Measurements from ENCODE around the gene CDHR5. TPM values are rescaled to one million over a fixed set of nuclear protein-coding genes. Genes with fewer than 3 reads are reported as not detected.

CDHR5 gene
- total and polyA plus RNA-seq, 2 donors (not counting 1 experiment from before 2014, with no cell fraction given) = not detected

- TF ChIP-seq EZH2 (IDR thresholded peaks at IDR 0.05; ENCODE audit: low read length, missing control alignments) (no peak), CTCF (conservative IDR thresholded peaks at IDR 0.05 in 1 of 2, IDR thresholded peaks at IDR 0.05 in 1 of 2; ENCODE audit: low read depth in 1 of 2, low read length in 2 of 2) (no peak)
- H2AFZ ChIP-seq (ENCODE audit: low read length) = no peak overlapping the region
- H3K4me2 ChIP-seq (ENCODE audit: extremely low read depth, insufficient read depth, low read length) = peak overlapping the region; percentile 95
- no peaks in the 10 kb centered on the region for H4K20me1 ChIP-seq (ENCODE audit: control insufficient read depth, extremely low read depth, insufficient read depth, low read length)
- DNase-seq (ENCODE audit: low read depth in 2 of 2) = peak in 1 of 2 donors; percentile 17
- H3K9me3 ChIP-seq (ENCODE audit: control insufficient read depth, insufficient read depth, low read depth, low read length) = no peaks in the 10 kb centered on the region
- peak overlapping the region; percentile 98 for H3K9ac ChIP-seq (ENCODE audit: insufficient read depth, low read length)
- no peaks in the 10 kb centered on the region for H3K27me3 ChIP-seq (ENCODE audit: control insufficient read depth, insufficient read depth, low read length)
- H3K79me2 ChIP-seq (ENCODE audit: control insufficient read depth, insufficient read depth, low read length) = peaks cover 52% of the 10 kb centered on the region
- peaks cover 3% of the 10 kb centered on the region for H3K4me1 ChIP-seq (ENCODE audit: control insufficient read depth, extremely low read depth, insufficient read depth, low read length)
- H3K4me3 ChIP-seq (replicated peaks in 1 of 4; ENCODE audit: control extremely low read depth in 1 of 4, insufficient read depth in 1 of 4, low read depth in 3 of 4, low read length in 4 of 4) = peak overlapping the region; percentile 76 to 96 (median 95)
- peak overlapping the region; percentile 90 for H3K27ac ChIP-seq (ENCODE audit: insufficient read depth, low read length)
- peaks cover 7% of the 10 kb centered on the region for H3K36me3 ChIP-seq (ENCODE audit: control insufficient read depth, insufficient read depth, low read length)
Measured at GRCh38 chr11:576811-577610, 47.7 kb downstream of the CDHR5 start.

- Histone ChIP-seq H4K20me1 (ENCODE audit: control insufficient read depth, extremely low read depth, insufficient read depth, low read length) (no peaks in the 10 kb centered on the region), H3K4me2 (ENCODE audit: extremely low read depth, insufficient read depth, low read length) (peak within 1 kb of the TSS; percentile 97), H3K4me3 (replicated peaks in 1 of 4; ENCODE audit: control extremely low read depth in 1 of 4, insufficient read depth in 1 of 4, low read depth in 3 of 4, low read length in 4 of 4) (peak within 1 kb of the TSS; percentile 76 to 96 (median 95)), H3K27ac (ENCODE audit: insufficient read depth, low read length) (peak within 1 kb of the TSS; percentile 99), H3K9ac (ENCODE audit: insufficient read depth, low read length) (peak within 1 kb of the TSS; percentile 98), H2AFZ (ENCODE audit: low read length) (peak within 1 kb of the TSS; percentile 97), H3K36me3 (ENCODE audit: control insufficient read depth, insufficient read depth, low read length) (peaks cover 3% of the 10 kb centered on the region), H3K9me3 (ENCODE audit: control insufficient read depth, insufficient read depth, low read depth, low read length) (no peaks in the 10 kb centered on the region), H3K27me3 (ENCODE audit: control insufficient read depth, insufficient read depth, low read length) (no peaks in the 10 kb centered on the region), H3K4me1 (ENCODE audit: control insufficient read depth, extremely low read depth, insufficient read depth, low read length) (peaks cover 3% of the 10 kb centered on the region), H3K79me2 (ENCODE audit: control insufficient read depth, insufficient read depth, low read length) (peaks cover 44% of the 10 kb centered on the region)
- TF ChIP-seq CTCF (conservative IDR thresholded peaks at IDR 0.05 in 1 of 2, IDR thresholded peaks at IDR 0.05 in 1 of 2; ENCODE audit: low read depth in 1 of 2, low read length in 2 of 2) (no peak), EZH2 (IDR thresholded peaks at IDR 0.05; ENCODE audit: low read length, missing control alignments) (no peak)
- peak; percentile 93 to 96 for DNase-seq (ENCODE audit: low read depth in 2 of 2)
Measured at GRCh38 chr11:575996-576768, 48.6 kb downstream of the CDHR5 start, which contains the start of gene PHRF1. PHRF1 (plus strand) TSS chr11:576470; CDS start chr11:581513, 5,043 bp downstream.

Data from fibroblast of lung (primary cell).